Measurements from ENCODE around the gene ISCA1.
A peak's percentile ranks its signal among the peaks of the same experiment; 100 is the strongest.
"Not testable (repeated sequence)": the region's sequence is repeated elsewhere in the genome, so short reads cannot be mapped to it uniquely, and the experiment has no call there.

The ISCA1 gene

DNA sequence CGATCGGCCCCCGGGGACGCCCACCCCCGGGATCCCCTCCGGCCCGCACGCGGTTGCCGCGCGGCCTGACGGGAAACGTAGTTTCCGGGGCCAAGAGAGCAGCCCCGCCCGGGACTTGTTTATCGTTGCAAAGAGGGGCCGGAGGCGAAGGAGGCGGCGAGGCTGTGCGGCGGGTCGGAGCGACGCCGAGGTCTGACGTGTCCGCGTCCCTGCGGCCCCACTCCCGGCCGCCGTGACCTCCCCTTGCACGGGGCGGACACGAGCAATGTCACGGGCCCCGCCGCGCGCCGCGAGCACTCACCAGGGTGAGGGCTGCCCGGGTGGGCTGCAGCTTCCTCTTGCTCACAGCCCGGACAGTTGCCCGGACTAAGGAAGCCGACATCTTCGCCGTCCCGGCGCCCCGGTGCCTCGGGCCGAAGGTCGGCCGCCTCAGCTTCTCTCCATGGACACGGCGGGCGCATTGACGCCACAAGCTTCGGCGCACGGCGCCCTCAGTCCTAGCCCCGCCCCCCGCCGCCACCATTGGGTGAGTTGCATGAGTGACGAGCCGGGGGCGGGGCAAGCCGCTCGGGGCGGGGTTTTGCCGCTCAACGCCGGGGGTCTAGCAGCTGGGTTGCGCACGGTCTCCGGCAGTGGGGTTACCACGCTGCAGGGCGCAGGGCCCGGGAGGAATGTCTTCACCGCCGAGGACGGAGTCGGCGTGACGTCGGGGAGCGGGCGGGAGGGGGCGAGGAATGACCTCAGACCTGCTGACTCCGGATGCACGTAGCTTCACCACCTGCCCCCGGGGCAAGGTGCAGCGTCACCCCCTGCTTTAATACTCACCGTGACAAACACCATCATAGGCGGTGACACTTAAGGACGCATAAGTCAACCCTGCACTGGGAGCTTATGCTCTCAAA lies at the start of gene ISCA1:
Gene ISCA1, minus strand, starts transcription at position 462 of the 902 bp plus-strand sequence. Its CDS starts 80 bp downstream, at position 382.
- DNase-seq (ENCODE audit: low read depth in 1 of 2, low spot score in 1 of 2): peak; percentile 96

DNA sequence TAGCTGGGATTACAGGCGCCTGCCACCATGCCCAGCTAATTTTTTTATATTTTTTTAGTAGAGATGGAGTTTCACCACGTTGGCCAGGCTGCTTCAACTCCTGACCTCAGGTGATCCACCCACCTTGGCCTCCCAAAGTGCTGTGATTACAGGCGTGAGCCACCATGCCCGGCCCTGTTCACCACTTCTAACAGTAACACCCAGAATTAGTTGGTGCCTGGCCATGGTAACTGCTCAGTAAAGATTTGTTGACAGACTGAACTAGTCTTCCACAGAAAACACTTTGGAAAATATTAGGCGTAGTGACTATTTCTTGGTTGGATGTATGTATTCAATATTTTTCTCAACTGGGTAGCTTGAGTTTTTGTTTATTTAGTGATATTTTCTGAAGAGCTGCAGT lies 47.8 kb upstream of the ISCA1 start:
- no peak for DNase-seq (ENCODE audit: low read depth in 1 of 2, low spot score in 1 of 2)

DNA sequence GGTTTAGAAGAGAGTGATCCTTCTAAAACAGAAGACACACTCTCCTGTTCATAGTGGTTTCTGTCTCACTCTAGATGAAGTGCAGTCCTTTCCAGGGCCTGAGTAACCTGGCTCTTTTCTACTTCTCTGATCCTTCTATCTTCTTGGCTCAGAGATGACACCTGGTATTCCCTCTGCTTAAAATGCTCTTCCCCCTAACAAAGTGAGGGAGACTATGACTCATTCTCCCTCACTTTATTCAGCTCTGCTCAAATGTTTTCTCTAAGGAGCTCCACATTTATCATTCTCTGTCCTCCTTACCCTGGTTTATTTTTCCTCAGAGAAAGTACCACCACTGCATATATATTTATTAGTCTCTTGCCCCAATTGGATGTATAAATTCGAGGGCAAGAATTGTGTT lies 47.3 kb upstream of the ISCA1 start:
- DNase-seq (ENCODE audit: low read depth in 1 of 2, low spot score in 1 of 2): no peak

DNA sequence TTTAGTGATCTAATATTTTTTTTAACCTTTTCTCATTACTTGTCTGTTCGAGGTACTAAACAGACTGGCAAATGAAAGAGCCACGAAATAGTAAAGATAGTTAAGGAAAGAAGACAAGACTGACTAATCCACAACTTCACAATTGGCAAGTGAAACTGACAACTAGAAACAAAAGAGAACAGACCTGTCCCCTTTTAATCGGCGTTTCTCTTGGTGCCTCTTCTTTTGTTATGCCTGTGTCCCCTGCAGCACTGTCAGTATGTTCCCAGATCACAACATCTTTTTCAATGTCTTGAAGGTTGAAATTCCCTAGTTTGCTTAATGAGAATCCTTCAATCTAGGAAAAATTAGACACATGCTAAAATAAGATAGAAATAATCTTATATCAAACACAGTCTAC lies 45.8 kb upstream of the ISCA1 start:
- no peak for DNase-seq (ENCODE audit: low read depth in 1 of 2, low spot score in 1 of 2)

DNA sequence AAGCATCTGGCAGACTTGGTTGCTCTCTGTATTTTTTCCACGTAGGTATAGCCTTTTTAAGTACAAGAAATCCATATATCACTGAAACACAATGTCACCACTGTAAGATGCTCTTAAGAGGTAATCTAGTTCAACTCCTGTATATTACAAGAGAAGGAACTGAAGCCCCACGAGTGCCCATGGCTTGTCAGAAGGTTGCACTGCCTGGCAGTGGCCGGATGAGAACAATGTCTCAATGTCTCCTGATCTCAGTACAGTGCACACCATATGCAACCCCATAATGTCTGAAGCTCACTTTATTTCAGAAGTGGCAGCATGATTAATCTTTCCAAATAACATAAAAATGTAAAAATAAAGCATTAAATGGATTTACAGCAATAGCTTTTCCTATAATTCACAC lies 44.2 kb upstream of the ISCA1 start:
- DNase-seq (ENCODE audit: low read depth in 1 of 2, low spot score in 1 of 2): no peak

DNA sequence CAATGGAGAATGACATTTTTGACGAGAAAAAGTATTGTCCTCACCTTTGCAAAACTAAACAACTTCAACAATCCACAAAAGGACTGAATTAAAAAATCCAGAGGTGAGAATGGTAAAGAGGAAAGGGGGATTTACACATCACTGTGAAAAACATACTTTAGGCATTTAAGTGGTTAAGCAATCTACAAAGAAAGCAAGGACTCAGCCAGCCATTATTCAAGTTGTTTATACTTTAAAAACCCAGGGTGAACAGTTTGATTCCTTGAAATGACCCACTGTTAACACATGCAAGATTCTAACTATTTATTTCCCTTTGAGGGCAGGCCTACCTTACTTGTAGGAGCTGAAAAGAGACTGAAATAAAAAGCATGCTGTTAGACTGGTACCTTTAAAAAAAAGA lies 42.6 kb upstream of the ISCA1 start:
- no peak for DNase-seq (ENCODE audit: low read depth in 1 of 2, low spot score in 1 of 2)

DNA sequence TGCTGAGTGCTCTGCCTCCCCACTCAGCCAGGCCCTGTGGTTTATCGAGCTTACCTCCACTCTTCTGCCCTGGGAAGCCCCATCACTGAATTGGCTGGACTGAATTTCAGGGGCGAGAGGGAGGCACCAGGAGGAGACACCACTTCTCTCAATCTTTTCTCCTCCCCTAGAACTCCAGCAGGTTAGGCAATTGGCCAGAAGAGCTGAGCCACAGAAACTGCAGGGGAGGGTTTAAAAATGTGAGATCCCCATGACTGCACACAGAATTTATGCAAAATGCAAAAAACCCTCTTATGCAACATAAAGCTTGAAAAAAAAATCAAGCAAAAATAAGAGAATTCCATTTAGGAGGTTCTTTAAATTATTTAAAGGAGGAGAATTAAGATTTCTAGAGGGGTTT lies 42.0 kb upstream of the ISCA1 start:
- no peak for DNase-seq (ENCODE audit: low read depth in 1 of 2, low spot score in 1 of 2)

DNA sequence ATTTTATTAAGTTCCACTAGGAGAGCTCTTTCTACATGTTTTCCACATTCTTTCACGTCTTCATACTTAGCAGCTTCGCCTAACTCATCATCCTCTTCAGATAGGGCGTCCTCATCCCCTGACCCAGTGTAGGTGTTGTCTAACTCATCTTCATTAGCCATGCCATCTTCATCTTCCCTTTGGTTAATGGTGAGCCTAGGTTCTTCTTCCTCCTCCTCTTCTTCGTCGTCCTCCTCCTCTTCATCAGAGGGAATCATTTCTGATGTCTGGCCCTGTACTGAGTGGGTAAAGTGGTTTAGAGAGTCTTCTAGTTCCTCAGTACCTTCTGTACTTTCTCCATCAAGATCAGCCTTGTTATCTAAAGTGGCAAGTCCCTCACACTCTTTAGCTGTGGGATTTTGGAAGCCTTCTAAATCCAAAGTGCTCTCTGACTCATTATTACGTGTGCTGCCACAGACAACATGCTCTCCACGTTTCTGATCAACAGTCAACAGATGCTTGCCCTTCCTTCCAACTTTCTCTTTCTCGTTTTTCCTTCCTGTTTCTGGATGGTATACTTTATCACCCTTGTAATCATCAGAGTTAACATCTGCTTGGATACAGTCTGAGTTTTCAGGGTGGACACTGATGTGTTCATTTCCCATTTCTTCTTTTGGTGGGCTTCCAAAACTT lies 40.8 kb upstream of the ISCA1 start:
- no peak for DNase-seq (ENCODE audit: low read depth in 1 of 2, low spot score in 1 of 2)

DNA sequence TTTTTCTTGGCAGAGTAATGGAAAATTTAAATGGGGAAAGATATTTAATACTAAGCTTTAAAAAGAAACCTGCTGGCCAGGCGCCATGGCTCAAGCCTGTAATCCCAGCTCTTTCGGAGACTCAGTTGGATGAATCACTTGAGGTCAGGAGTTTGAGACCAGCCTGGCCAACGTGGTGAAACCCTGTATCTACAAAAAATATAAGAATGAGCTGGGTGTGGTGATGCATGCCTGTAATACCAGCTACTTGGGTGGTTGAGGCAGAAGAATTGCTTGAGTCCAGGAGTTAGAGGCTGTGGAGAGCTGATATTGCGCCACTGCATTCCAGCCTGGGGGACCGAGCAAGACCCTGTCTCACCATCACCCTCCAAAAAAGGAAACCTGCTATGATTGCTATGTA lies 39.0 kb upstream of the ISCA1 start:
- no peak for DNase-seq (ENCODE audit: low read depth in 1 of 2, low spot score in 1 of 2)

DNA sequence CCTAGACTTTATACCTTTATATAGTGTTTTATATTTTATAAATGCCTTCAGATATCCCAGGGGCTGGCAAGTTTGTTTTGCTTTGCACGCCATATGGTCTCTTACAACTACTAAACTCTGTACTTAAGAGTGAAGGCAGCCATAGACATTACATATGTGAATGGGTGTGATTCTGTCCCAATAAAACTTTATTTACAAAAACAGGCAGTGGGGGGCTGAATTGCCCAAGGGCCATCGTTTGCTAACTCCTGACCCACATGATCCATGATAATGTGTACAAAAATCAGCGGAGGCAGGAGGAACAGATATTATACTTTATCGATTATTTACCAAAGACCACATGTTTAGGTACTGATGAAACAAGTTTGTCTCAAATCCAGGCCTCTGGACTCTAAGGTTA lies 35.8 kb upstream of the ISCA1 start:
- no peak for DNase-seq (ENCODE audit: low read depth in 1 of 2, low spot score in 1 of 2)

DNA sequence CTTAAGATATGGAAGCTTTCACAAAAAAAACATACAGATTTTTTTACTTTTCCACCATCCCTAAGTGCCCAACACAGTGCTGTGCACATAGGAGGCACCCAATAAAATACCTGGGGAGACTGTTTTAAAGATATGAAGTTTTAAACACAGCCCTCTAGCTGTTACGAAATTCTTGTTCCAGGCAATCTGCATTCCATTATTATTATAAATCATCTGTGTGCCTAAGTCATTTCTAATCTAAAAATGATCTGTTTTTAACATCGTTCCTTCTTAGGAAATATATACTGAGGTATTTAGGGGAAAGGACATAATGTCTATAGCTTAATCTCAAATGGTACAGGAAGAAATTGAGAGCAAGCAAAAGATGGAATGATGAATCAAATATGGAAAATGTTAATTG lies 32.7 kb upstream of the ISCA1 start:
- DNase-seq (ENCODE audit: low read depth in 1 of 2, low spot score in 1 of 2): no peak

DNA sequence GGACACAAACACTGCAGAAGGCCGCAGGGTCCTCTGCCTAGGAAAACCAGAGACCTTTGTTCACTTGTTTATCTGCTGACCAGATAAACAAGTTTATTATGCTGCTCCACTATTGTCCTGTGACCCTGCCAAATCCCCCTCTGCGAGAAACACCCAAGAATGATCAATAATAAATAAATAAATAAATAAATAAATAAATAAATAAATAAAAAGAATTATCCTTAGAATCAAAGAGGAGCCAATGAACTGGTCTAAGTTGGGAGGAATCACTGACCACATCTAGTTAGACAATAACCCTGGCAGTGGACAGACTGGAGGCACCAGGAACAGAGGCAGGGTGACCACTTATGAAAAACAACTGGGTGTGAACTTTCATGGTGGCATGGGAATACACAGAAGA lies 30.6 kb upstream of the ISCA1 start:
- DNase-seq (ENCODE audit: low read depth in 1 of 2, low spot score in 1 of 2): not testable (repeated sequence)

DNA sequence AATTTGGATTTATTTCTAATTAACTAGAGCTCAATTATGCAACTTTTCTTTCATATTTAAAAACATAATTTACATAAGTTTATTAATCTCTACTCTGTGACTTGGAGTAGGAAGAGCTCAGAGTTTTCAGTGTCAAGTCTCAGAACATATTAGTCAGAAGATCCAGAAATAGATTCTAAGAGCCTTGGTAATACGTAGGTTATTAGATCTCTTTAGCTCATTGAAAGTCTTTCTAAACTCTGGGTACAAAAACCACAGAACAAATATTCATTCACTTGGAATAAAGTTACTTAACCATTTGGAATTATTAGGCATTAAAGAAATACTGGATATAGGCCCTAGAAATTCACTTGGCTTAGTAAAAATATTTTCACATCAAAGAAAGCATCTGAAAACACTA lies 26.3 kb upstream of the ISCA1 start:
- no peak for DNase-seq (ENCODE audit: low read depth in 1 of 2, low spot score in 1 of 2)

DNA sequence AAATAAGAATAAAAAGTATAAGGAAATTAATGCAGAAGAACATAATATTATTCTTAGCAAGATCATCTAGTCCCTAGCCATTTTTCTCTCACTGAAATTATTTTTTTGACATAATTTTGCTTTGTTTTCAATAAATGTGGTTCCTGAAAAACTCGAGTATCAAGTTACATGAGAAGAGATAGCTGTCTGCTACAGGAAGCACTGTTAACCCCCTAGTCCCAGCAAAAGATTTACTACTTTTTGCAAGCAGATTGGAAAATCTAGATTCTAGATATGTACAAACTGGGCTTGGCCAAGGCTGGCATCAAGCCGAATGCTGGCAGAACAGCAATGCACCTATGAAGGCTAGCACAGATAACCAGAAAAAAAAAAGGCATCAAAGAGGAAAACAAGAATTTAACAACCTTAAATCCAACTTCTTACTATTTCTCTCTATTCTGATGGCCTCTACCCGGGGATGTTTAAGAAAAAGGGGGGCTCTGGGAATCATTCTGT lies 21.9 kb upstream of the ISCA1 start:
- no peak for DNase-seq (ENCODE audit: low read depth in 1 of 2, low spot score in 1 of 2)

DNA sequence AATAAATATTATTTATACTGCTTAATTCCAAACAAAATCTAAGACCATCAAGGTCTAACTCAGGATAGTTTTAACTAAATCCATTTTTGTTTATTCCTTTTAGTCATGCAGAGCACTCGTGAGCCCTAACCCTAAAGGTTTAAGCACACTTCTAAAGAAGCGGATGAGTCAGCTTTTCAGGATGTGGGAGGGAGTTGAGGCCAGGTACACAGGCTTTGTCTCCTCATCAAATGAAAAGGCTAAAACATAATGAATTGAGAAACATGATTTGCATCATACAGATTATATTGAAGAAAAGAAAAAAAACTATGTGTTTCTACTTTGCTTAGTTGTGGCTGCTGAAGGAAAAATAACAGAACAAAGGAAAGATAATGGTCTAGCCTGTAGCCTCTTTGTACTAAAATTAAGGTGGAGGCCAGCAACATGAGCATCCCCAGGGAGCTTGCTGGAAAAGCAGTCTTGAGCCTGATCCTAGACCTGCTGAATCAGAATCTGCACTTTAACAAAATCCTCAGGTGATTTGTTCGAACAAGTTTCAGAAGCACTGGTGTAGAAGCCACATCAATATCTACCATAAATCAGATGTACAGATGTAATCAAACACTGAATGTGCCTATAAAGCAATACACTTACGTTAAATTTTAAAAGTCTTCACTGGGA lies 21.1 kb upstream of the ISCA1 start:
- peak in 1 of 2 donors; percentile 21 for DNase-seq (ENCODE audit: low read depth in 1 of 2, low spot score in 1 of 2)

DNA sequence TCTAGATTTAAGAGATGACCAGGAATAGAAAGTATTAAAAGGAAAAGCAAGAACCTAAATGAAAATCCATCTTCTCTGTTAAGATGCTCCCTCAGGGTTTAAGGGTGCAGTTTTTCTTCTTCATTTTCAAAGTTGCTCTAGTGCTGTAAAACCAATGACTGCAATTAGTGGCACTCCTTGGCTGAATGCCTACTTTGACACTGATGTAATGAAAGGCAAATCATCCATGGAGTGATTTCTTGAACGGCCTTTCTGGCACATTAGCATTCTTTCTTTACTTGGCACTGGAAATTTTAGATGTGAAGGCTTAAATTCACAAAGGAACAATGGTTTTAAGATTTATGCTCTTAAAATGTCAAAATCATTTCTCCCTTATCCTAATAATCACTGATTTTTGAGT lies 19.3 kb upstream of the ISCA1 start:
- DNase-seq (ENCODE audit: low read depth in 1 of 2, low spot score in 1 of 2): no peak

DNA sequence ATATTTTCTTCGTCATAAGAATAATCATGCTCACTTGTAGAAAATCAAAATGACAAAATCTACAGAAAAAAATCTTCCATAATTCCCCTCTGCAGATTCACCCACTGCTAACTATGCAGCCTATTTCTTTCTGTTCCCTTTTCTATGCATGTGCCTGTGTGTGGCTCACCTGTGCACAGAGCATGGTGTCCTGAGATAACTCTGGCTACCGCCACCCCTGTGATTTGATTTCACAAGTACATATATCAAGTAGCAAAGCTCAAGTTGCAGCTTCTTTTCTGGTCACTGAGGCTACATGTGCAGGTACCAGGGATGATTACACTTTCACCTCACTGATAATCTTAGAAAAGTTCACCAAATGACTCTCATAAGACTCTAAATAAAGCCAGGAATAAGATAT lies 18.4 kb upstream of the ISCA1 start:
- no peak for DNase-seq (ENCODE audit: low read depth in 1 of 2, low spot score in 1 of 2)

DNA sequence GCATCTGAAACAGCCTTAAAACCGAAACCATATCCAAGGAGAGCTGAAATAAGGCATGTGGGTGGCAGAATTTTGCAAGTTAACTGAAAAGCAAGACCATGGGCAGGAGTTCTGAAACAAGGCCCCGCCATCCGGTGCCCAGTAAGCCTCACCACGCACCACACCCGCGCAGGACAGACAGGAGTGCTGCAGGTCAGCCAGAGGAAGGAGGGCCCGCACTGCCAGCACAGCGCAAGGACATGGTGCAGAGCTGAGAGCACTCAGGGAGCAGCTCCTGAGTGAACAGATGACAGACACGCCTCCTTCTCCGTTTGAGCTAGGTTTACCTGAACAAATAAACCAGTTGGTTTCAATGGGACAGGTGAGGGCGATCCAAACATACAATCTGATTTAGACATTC lies 16.5 kb upstream of the ISCA1 start:
- no peak for DNase-seq (ENCODE audit: low read depth in 1 of 2, low spot score in 1 of 2)

DNA sequence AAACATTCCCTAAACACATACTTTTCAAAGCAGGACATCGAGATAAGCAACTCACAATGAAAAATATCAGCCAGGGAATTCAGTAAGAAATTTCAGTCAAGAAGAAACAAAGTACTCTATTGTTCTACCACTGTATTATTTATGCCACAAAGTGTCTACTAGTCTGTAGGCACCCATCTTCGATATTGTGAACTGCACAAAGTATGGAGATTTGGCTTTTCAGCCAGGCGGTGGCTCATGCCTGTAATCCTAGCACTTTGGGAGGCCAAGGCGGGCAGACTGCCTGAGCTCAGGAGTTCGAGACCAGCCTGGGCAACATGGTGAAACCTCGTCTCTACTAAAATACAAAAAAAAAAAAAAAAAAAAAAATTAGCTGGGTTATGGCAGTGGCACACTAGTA lies 8.0 kb upstream of the ISCA1 start:
- DNase-seq (ENCODE audit: low read depth in 1 of 2, low spot score in 1 of 2): not testable (repeated sequence)

DNA sequence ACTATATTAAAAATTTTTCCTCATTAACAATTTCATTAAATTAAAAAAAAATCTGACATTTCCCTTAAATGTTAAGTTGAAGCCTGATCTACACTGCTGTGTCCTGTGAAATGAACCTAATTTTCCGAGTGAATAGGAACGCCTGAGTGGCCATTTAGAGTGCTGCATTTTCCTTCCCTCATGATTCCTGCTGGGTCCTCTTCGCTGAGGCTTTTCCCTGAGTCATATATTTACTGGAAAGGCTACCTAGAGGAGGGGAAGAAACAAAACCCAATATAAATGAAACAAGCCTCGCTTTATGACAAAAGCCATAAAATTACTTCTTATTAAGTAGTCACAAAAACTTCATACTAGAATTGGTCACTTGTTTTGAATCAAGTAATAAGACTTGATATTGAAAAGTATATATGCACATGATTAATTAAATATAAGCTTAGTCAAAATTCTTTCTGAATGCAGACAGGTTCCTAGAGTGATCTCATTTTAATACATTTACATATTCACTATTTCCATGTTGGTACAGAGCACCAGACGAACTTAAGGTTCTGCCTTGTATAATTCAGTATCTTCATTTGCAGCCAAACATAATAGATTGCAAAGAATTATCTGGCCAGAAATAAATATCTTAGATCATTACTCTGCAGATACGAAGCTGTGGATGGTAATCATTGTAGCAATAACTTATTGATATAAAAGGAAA lies 6.3 kb upstream of the ISCA1 start:
- DNase-seq (ENCODE audit: low read depth in 1 of 2, low spot score in 1 of 2): no peak

DNA sequence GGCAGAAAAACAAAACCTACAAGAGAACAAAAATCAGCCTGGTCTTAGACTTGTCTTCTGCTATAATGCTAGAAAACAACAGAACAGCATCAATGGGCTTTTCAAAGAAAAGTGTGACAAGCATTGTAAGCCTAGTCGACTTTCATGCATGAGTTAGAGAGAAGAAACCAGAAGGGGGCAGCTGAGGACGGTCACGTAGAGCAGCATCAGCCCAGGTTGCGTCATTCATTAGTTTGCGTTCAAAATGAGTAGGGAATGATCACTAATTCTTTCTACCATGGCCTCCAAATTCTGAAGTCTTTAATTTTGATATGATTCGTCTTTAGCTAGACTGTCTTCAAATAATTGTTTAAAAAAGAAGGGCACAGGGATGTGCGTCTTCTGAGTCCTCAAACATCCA lies 4.7 kb upstream of the ISCA1 start:
- no peak for DNase-seq (ENCODE audit: low read depth in 1 of 2, low spot score in 1 of 2)

Data from activated T-helper 1 cell treated with anti-CD3 and anti-CD28 coated beads, Interleukin-2, amount 50 U/mL, for 16 hours (primary cell).